ENCODE data around the gene ALAS1.

The ALAS1 gene

DNA sequence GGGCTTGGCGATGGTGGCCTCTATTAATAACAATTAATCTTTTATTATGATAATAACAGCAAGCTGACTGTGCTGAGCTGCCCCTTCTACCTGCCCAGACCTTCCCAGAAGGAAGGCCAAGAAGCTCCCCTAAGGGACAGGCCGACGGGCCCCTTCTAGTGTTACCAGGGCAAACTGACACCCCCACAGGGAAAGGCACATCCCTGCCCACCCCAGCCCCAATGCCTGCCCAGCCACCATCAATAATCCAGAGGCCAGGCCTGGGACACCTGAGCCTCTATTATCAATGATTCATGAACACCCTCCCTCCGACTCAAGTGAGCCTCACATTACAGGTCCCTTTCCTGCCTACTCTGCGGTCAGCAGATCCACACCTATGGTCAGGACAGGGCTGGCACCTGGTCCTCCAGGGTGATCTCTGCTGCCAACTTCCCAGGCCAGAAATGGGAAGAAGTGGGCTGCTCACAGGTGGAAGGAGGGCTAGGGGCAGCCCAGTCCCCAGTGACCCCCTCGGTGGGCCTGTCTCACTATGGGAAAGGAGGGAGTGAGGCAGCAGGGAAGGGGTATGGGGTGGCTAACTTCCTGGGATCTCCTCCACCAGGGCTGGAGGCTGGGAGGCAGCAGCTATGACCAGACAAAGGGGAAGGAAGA lies 39.2 kb downstream of the ALAS1 start:
- TF ChIP-seq SPI1 (IDR thresholded peaks at IDR 0.05; ENCODE audit: low read depth, low read length) (no peak), POU2F2 (IDR thresholded peaks at IDR 0.05; ENCODE audit: low read depth, low read length) (no peak), TAF1 (IDR thresholded peaks at IDR 0.05; ENCODE audit: low read depth, low read length) (no peak), PAX5 (IDR thresholded peaks at IDR 0.05; ENCODE audit: insufficient read depth, low read length, severe bottlenecking) (no peak), POLR2AphosphoS5 (IDR thresholded peaks at IDR 0.05; ENCODE audit: low read depth, low read length) (no peak), POLR2A (IDR thresholded peaks at IDR 0.05; ENCODE audit: low read depth, low read length) (no peak)
- FAIRE-seq: no peak
- DNase-seq (ENCODE audit: insufficient read length, low spot score): no peak

DNA sequence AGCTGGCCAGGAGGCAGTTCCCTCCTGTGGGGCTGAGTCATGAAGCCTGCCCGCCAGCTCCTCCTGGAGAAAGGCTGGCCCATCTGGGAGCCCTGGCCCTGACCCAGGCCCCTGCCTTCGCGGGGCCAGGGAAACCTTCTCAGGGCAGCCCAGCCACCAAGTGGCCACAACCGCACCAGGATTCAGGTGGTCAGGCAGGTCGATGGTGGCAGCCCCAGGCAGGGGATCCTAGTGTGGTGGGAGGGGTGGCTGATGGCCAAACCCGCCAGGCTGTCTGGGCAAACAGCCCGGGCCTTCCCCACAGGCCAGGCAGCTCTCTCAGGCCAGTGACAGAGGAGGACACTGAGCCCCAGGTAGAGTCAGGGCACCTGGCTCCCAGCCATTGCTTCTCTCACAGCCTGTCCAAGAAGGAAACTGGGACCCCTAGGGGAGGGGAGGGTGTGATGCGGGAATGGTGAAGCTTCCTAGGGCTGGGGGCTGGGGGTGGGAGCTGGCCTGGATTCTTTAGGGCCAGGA lies 39.8 kb downstream of the ALAS1 start:
- DNase-seq (ENCODE audit: insufficient read length, low spot score) (no peak), FAIRE-seq (no peak)
- TF ChIP-seq SPI1 (IDR thresholded peaks at IDR 0.05; ENCODE audit: low read depth, low read length) (no peak), POU2F2 (IDR thresholded peaks at IDR 0.05; ENCODE audit: low read depth, low read length) (no peak), POLR2AphosphoS5 (IDR thresholded peaks at IDR 0.05; ENCODE audit: low read depth, low read length) (no peak), TAF1 (IDR thresholded peaks at IDR 0.05; ENCODE audit: low read depth, low read length) (no peak), POLR2A (IDR thresholded peaks at IDR 0.05; ENCODE audit: low read depth, low read length) (no peak), PAX5 (IDR thresholded peaks at IDR 0.05; ENCODE audit: insufficient read depth, low read length, severe bottlenecking) (no peak)

DNA sequence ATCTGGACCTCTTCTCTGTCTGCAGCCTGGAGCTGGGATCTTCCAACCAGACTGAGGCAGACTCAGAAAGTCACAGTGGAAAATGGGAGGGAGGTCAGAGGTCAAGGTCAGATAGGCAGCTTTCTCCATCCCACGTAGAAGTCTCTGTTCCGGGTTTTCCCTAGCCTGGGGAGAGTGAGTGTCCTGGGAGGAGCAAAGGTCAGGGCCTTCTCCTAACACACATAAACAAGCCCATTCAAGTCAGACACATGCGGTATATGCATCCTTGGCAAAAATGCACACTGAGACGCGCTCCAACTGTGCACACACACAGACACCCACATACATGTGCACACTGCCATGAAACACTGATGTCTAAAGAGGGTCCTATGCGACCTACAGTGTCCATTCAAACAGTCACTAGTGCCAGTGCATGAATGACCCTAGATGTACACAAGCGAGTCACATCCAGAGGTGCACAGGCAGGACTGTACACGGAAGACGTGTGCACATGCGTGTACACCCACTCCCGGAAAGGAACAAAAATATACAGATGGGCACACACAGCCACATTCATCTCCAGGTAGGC lies 40.3 kb downstream of the ALAS1 start:
- TF ChIP-seq SPI1 (IDR thresholded peaks at IDR 0.05; ENCODE audit: low read depth, low read length): no peak
- no peak for TF ChIP-seq POLR2A (IDR thresholded peaks at IDR 0.05; ENCODE audit: low read depth, low read length)
- no peak for TF ChIP-seq TAF1 (IDR thresholded peaks at IDR 0.05; ENCODE audit: low read depth, low read length)
- no peak for TF ChIP-seq POU2F2 (IDR thresholded peaks at IDR 0.05; ENCODE audit: low read depth, low read length)
- TF ChIP-seq PAX5 (IDR thresholded peaks at IDR 0.05; ENCODE audit: insufficient read depth, low read length, severe bottlenecking): no peak
- no peak for TF ChIP-seq POLR2AphosphoS5 (IDR thresholded peaks at IDR 0.05; ENCODE audit: low read depth, low read length)
- FAIRE-seq: no peak

DNA sequence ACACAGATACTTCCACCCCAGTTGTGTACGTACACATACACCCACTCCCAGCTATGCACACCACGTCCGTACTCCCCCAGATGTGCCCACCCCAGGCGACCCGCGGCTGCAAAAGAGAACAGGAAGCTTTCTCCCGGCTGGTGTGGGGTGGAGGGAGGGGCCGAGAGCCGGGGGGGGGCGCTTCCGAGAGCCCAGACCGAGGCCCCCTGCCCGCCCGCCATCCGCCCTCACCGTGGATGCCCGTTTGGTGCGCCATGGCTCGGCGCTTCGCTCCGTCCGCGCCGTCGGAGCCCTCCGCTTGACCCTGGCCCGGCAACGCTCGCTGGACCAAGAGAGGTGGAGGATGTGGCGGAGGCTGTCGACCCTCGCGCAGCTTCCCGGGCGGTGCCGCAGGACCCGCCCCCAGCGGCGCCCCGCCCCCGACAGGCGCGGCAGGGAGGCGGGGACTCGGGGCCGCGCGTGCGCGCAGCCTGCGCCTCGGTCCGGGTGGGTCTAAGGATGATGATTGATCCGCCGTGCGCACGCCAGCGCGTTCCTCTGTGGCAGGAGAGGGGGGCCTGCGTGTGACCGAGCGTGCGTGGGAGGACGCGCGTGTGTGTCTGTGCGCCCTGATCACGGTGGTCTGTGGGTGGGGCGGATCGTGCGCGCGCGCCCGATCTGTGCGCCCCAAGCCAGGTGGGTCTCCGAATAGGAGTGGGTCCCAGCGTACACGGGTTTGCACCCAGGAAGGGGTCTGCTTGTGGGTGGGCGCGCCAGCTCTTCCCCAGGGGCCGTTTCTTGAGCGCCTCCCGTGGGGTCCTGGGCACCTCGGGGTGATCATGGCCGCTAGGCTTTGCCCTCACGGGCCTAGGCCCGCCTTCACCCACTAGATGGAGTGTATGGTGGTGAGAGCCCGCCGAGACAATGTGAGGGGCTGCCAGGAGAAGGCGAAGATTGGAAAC lies 41.1 kb downstream of the ALAS1 start, which contains the start of gene TWF2:
TWF2 (minus strand) TSS at position 398 of the 941 bp plus-strand sequence; CDS start at position 256, 142 bp downstream.
- TF ChIP-seq POLR2AphosphoS5 (IDR thresholded peaks at IDR 0.05; ENCODE audit: low read depth, low read length) (peak; percentile 82; the same call in 1 of the 2 replicates), SPI1 (IDR thresholded peaks at IDR 0.05; ENCODE audit: low read depth, low read length) (no peak), POLR2A (IDR thresholded peaks at IDR 0.05; ENCODE audit: low read depth, low read length) (peak; percentile 74), POU2F2 (IDR thresholded peaks at IDR 0.05; ENCODE audit: low read depth, low read length) (no peak), PAX5 (IDR thresholded peaks at IDR 0.05; ENCODE audit: insufficient read depth, low read length, severe bottlenecking) (no peak), TAF1 (IDR thresholded peaks at IDR 0.05; ENCODE audit: low read depth, low read length) (no peak; the same call in 1 of the 2 replicates)
- DNase-seq (ENCODE audit: insufficient read length, low spot score): peak; percentile 98
- FAIRE-seq: peak; percentile 97

More for the DNA sequence above, 40.3 kb downstream of the ALAS1 start:
- DNase-seq (ENCODE audit: insufficient read length, low spot score): no peak

DNA sequence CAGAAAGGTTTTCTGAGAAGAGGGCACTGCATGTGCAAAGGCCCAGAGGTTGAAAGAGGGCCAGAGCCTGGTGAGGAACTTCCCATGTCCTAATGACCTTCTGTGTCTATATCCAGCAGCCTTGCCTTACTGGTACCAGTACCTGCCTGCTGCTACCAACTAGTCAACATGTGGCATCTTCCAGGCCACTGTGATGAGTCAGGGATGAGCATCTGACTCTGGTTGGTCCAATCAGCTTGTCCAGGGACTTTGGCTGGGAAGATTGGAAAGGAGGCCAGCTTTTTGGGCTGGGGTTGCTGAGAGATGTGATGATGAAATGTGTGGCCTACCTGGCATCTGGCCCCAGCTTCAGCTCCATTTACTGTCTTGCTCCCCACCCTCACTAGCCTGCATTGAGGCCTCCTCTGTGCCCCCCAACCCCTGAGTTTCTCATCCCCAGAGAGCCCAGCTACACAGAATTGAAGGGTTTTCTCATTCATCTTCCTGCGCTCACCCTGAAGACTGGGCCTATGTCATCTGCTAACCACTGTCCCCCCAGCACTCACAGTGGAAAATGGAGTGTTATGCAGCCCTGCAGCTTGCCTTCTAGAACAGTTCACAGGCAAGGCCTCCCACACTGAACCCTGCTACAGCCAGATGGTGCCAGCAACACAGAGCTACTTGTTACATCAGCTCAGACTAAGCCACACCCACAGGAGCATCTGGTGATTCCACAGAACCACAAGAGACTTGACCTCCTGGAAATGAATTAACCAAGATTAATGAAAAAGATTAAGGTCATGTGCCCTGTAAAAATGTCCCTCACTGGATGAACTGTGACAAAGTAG lies 42.3 kb downstream of the ALAS1 start:
- DNase-seq (ENCODE audit: insufficient read length, low spot score) (no peak), FAIRE-seq (peak; percentile 76)
- TF ChIP-seq POU2F2 (IDR thresholded peaks at IDR 0.05; ENCODE audit: low read depth, low read length) (no peak), POLR2A (IDR thresholded peaks at IDR 0.05; ENCODE audit: low read depth, low read length) (no peak), PAX5 (IDR thresholded peaks at IDR 0.05; ENCODE audit: insufficient read depth, low read length, severe bottlenecking) (no peak), TAF1 (IDR thresholded peaks at IDR 0.05; ENCODE audit: low read depth, low read length) (no peak), SPI1 (IDR thresholded peaks at IDR 0.05; ENCODE audit: low read depth, low read length) (no peak), POLR2AphosphoS5 (IDR thresholded peaks at IDR 0.05; ENCODE audit: low read depth, low read length) (no peak)

DNA sequence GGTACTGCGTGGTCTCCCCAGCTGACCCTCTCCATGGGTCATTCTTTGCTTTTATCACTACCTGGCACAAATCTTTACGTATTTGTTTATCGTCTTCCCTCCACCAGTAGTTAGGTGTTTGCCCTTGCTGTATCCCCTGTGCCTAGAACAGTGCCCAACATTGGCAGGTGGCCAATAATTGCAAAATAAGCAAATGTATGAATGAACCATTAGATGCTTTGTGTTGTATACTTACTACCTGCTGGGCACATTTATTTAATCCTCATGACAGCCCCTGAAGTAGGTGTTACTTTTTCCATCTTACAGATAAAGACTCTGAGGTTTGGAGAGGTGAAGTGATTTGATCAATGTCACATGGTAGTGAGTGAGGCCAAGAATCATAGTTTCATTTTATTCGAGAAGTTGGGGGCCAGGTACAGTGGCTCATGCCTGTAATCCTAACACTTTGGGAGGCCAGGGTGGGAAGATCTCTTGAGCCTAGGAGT lies 43.0 kb downstream of the ALAS1 start:
- DNase-seq (ENCODE audit: insufficient read length, low spot score): no peak
- no peak for TF ChIP-seq POLR2AphosphoS5 (IDR thresholded peaks at IDR 0.05; ENCODE audit: low read depth, low read length)
- TF ChIP-seq PAX5 (IDR thresholded peaks at IDR 0.05; ENCODE audit: insufficient read depth, low read length, severe bottlenecking): no peak
- no peak for TF ChIP-seq TAF1 (IDR thresholded peaks at IDR 0.05; ENCODE audit: low read depth, low read length)
- TF ChIP-seq POU2F2 (IDR thresholded peaks at IDR 0.05; ENCODE audit: low read depth, low read length): no peak
- no peak for TF ChIP-seq POLR2A (IDR thresholded peaks at IDR 0.05; ENCODE audit: low read depth, low read length)
- TF ChIP-seq SPI1 (IDR thresholded peaks at IDR 0.05; ENCODE audit: low read depth, low read length): no peak
- peak; percentile 28 for FAIRE-seq

DNA sequence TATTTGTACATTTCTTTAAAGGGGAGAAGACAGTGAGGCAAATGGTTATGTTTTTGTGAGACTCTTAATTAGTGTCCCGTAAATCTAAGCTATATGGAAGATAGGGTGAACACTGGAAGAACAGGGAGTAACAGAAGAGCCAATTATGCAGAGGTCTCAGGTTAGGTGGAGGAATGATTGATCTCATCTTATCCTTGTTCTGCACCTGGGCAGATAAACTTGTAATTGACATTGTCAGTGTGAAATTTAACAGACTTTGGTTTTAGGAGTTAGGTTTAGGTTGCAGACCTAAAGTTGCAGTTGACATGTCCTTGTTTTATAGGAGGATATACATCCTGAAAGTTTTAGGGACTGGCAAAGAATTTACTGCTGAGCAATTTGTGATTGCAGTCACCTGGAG lies 44.1 kb downstream of the ALAS1 start:
- FAIRE-seq: no peak
- TF ChIP-seq POU2F2 (IDR thresholded peaks at IDR 0.05; ENCODE audit: low read depth, low read length): no peak
- no peak for TF ChIP-seq TAF1 (IDR thresholded peaks at IDR 0.05; ENCODE audit: low read depth, low read length)
- no peak for TF ChIP-seq POLR2A (IDR thresholded peaks at IDR 0.05; ENCODE audit: low read depth, low read length)
- no peak for TF ChIP-seq POLR2AphosphoS5 (IDR thresholded peaks at IDR 0.05; ENCODE audit: low read depth, low read length)
- no peak for TF ChIP-seq PAX5 (IDR thresholded peaks at IDR 0.05; ENCODE audit: insufficient read depth, low read length, severe bottlenecking)
- TF ChIP-seq SPI1 (IDR thresholded peaks at IDR 0.05; ENCODE audit: low read depth, low read length): no peak
- no peak for DNase-seq (ENCODE audit: insufficient read length, low spot score)
